Smooth muscle cell (in vitro differentiated cells): ENCODE data around the gene CCDC71L. TPM values are rescaled to one million over a fixed set of nuclear protein-coding genes. Genes with fewer than 3 reads are reported as not detected.

Experiments used
- DNase-seq: peaks from one replicate; lab custom pipeline; 2025; ENCODE audit not compliant: unreplicated experiment; lab: John Stamatoyannopoulos, UW
- H2AFZ ChIP-seq: fragments of 200-600 bp; sonication (generic); 2 replicates; pipeline ENCODE4 v1.6.0; 2016; ENCODE audit warnings: antibody characterized with exemption, low read depth, mild to moderate bottlenecking
- H3F3A ChIP-seq: fragments of 200-600 bp; sonication (generic); 2 replicates; pipeline ENCODE4 v1.6.0; 2017; ENCODE audit warnings: antibody characterized with exemption, low read depth
- H3K27ac ChIP-seq: fragments of 200-600 bp; sonication (generic); 2 replicates; pipeline ENCODE4 v1.5.1; 2016; ENCODE audit warnings: low read depth, mild to moderate bottlenecking
- H3K27me3 ChIP-seq: fragments of 200-600 bp; sonication (generic); 2 replicates; pipeline ENCODE4 v1.6.1; 2016; ENCODE audit warnings: low read depth, mild to moderate bottlenecking
- H3K36me3 ChIP-seq: fragments of 200-600 bp; sonication (generic); 2 replicates; pipeline ENCODE4 v1.5.1; 2016; ENCODE audit warnings: low read depth
- H3K4me1 ChIP-seq: fragments of 200-600 bp; sonication (generic); 2 replicates; pipeline ENCODE4 v1.5.1; 2016; ENCODE audit warnings: low read depth
- H3K4me2 ChIP-seq: fragments of 200-600 bp; sonication (generic); 2 replicates; pipeline ENCODE4 v1.6.0; 2016; ENCODE audit warnings: mild to moderate bottlenecking
- H3K4me3 ChIP-seq: fragments of 200-600 bp; sonication (generic); 2 replicates; pipeline ENCODE4 v1.5.1; 2016; ENCODE audit warnings: mild to moderate bottlenecking
- H3K79me2 ChIP-seq: fragments of 200-600 bp; sonication (generic); 2 replicates; pipeline ENCODE4 v1.6.0; 2016; ENCODE audit warnings: low read depth, mild to moderate bottlenecking
- H3K9ac ChIP-seq: fragments of 200-600 bp; sonication (generic); 2 replicates; pipeline ENCODE4 v1.6.0; 2016; ENCODE audit warnings: low read depth
- H3K9me3 ChIP-seq: fragments of 200-600 bp; sonication (generic); replicated peaks from 2 replicates; pipeline ENCODE4 v1.5.1; 2016; ENCODE audit warnings: low read depth
- H4K20me1 ChIP-seq: fragments of 200-600 bp; sonication (generic); 2 replicates; pipeline ENCODE4 v1.6.0; 2016; ENCODE audit warnings: low read depth
- CTCF ChIP-seq: fragments of 200-600 bp; sonication (generic); IDR thresholded peaks from 2 replicates; pipeline ENCODE4 v1.5.1; 2017; ENCODE audit warnings: borderline replicate concordance, mild to moderate bottlenecking, antibody characterized with exemption; ENCODE audit not compliant: insufficient read depth, poor library complexity, severe bottlenecking
- WGBS: methylation state at CpG from one replicate; pipeline ENCODE4 v1.1.7; 2016; ENCODE audit warnings: low lambda C conversion rate; 5-methylcytosine and 5-hydroxymethylcytosine counted together
- polyA plus RNA-seq: library from polyadenylated mRNA; unstranded; fragments of >200 nt; fragmentation: Nextera tagmentation; extraction: Ambion mirVana; gene quantifications from 2 replicates; pipeline ENCODE4 v1.2.1, GENCODE V29; 2016
- total RNA-seq: library from RNA; depleted of rRNA; stranded (reverse); fragments of >200 nt; gene quantifications from 2 replicates; pipeline ENCODE4 v1.2.3, GENCODE V29; 2014

Gene CCDC71L
- total and polyA plus RNA-seq, 2 experiments from 2014 or later, result 21.0 to 35.7 TPM

- no peak overlapping the region for H3K9ac ChIP-seq
- no peak overlapping the region for H3K4me3 ChIP-seq
- peaks cover 8% of the 10 kb centered on the region for H3K9me3 ChIP-seq
- no peaks in the 10 kb centered on the region for H3K36me3 ChIP-seq
- DNase-seq, result no peak
- H3K27ac ChIP-seq, result no peak overlapping the region
- H3K4me1 ChIP-seq, result no peaks in the 10 kb centered on the region
- TF ChIP-seq CTCF, result no peak
- H3K4me2 ChIP-seq, result no peak overlapping the region
- no peaks in the 10 kb centered on the region for H4K20me1 ChIP-seq
- 93% methylated on average over 2 of the region's 2 CpGs for WGBS
- H2AFZ ChIP-seq, result no peak overlapping the region
- H3K27me3 ChIP-seq, result no peaks in the 10 kb centered on the region
- H3K79me2 ChIP-seq, result no peaks in the 10 kb centered on the region
- peaks cover 6% of the 10 kb centered on the region for H3F3A ChIP-seq
Measured at GRCh38 chr7:106620676-106621075, 40.3 kb downstream of the CCDC71L start.

- DNase-seq, result no peak
- no peak for TF ChIP-seq CTCF
- no peak overlapping the region for H3K4me2 ChIP-seq
- peaks cover 8% of the 10 kb centered on the region for H3K9me3 ChIP-seq
- H3K9ac ChIP-seq, result no peak overlapping the region
- no peaks in the 10 kb centered on the region for H3K27me3 ChIP-seq
- H4K20me1 ChIP-seq, result no peaks in the 10 kb centered on the region
- H3K4me1 ChIP-seq, result no peaks in the 10 kb centered on the region
- H2AFZ ChIP-seq, result no peak overlapping the region
- H3F3A ChIP-seq, result peaks cover 6% of the 10 kb centered on the region
- no peaks in the 10 kb centered on the region for H3K36me3 ChIP-seq
- H3K27ac ChIP-seq, result no peak overlapping the region
- no peak overlapping the region for H3K4me3 ChIP-seq
- no peaks in the 10 kb centered on the region for H3K79me2 ChIP-seq
Measured at GRCh38 chr7:106620034-106620433, 40.9 kb downstream of the CCDC71L start.

- Histone ChIP-seq H3K27me3 (no peaks in the 10 kb centered on the region), H3K9ac (no peak overlapping the region)
- 93% methylated on average over 4 of the region's 4 CpGs for WGBS
Measured at GRCh38 chr7:106619213-106619612, 41.7 kb downstream of the CCDC71L start.

More at GRCh38 chr7:106619213-106619612, 41.7 kb downstream of the CCDC71L start:
- no peak overlapping the region for H3K4me2 ChIP-seq
- H3K4me1 ChIP-seq, result peaks cover 5% of the 10 kb centered on the region
- H4K20me1 ChIP-seq, result no peaks in the 10 kb centered on the region
- H3F3A ChIP-seq, result peaks cover 6% of the 10 kb centered on the region
- no peak overlapping the region for H3K27ac ChIP-seq
- H3K79me2 ChIP-seq, result no peaks in the 10 kb centered on the region
- peaks cover 8% of the 10 kb centered on the region for H3K9me3 ChIP-seq
- H2AFZ ChIP-seq, result no peak overlapping the region
- no peak for TF ChIP-seq CTCF
- no peaks in the 10 kb centered on the region for H3K36me3 ChIP-seq
- no peak for DNase-seq
- H3K4me3 ChIP-seq, result no peak overlapping the region
